Measurements from ENCODE around the gene ADAM10.

GRCh38 chr15:58677426-58677825 lies 72.1 kb downstream of the ADAM10 start:
- TF ChIP-seq POLR2A (IDR thresholded peaks at IDR 0.05; ENCODE audit: low read depth, low read length) (no peak), POLR2AphosphoS5 (IDR thresholded peaks at IDR 0.05; ENCODE audit: low read depth, low read length) (no peak)

All from GM12892 (cell line).